ENCODE results near the gene WWC1.
"Not testable (repeated sequence)": the region's sequence is repeated elsewhere in the genome, so short reads cannot be mapped to it uniquely, and the experiment has no call there.

The WWC1 gene

GRCh38 chr5:168307022-168307421 lies 15.6 kb downstream of the WWC1 start:
- H3K27ac ChIP-seq: no peak overlapping the region
- H3K36me3 ChIP-seq (replicated peaks): no peaks in the 10 kb centered on the region
- no peak overlapping the region for H3K4me3 ChIP-seq (ENCODE audit: low read depth, low read length)
- in situ Hi-C loops (cut with HindIII; ENCODE audit: low pct_ligation_motif_present, low sequenced_read_pairs): no loop called here
- TF ChIP-seq, protein P1, sequence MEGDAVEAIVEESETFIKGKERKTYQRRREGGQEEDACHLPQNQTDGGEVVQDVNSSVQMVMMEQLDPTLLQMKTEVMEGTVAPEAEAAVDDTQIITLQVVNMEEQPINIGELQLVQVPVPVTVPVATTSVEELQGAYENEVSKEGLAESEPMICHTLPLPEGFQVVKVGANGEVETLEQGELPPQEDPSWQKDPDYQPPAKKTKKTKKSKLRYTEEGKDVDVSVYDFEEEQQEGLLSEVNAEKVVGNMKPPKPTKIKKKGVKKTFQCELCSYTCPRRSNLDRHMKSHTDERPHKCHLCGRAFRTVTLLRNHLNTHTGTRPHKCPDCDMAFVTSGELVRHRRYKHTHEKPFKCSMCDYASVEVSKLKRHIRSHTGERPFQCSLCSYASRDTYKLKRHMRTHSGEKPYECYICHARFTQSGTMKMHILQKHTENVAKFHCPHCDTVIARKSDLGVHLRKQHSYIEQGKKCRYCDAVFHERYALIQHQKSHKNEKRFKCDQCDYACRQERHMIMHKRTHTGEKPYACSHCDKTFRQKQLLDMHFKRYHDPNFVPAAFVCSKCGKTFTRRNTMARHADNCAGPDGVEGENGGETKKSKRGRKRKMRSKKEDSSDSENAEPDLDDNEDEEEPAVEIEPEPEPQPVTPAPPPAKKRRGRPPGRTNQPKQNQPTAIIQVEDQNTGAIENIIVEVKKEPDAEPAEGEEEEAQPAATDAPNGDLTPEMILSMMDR (IDR thresholded peaks at IDR 0.05; ENCODE audit: low read depth, low read length, missing control alignments): no peak
- H3K27me3 ChIP-seq (replicated peaks): no peaks in the 10 kb centered on the region
- no peak for DNase-seq

DNA sequence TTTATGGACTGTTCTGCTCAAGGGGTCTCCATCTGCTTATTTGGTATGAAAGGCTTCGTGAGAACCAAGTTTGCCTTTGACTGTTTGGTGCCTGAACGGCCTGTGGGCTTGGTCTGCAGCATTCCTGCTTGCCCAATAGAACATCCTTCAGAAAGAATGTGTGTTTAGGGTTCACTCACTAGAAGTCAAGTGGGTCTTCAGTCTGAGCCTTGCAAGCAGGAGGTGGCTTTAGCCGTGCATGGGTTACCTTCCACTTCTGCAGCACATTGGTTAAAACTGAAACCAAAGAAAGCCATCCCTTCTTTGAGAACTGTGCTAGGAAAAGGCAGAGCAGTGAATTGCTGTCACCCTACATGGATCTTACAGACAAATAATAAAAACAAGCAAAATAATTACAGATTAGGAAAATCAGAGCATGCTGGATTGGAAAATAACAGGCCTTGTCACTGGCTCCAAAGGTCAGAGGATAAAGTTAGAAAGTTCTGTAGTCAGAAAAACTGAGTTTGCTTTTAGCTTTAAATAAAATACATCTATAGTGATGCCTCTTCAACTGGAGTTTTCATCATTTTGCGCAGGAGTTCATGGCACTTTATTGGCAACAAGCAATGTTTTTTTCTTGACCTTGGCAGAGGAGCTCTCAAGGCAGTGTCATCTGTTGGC lies 16.6 kb downstream of the WWC1 start:
- Histone ChIP-seq H3K27ac (no peak overlapping the region), H3K4me3 (ENCODE audit: low read depth, low read length) (no peak overlapping the region), H3K36me3 (replicated peaks) (no peaks in the 10 kb centered on the region), H3K27me3 (replicated peaks) (no peaks in the 10 kb centered on the region)
- DNase-seq: no peak
- TF ChIP-seq, protein P1 (IDR thresholded peaks at IDR 0.05; ENCODE audit: low read depth, low read length, missing control alignments): no peak
- in situ Hi-C loops (cut with HindIII; ENCODE audit: low pct_ligation_motif_present, low sequenced_read_pairs): no loop called here

GRCh38 chr5:168308976-168309598 lies 17.6 kb downstream of the WWC1 start:
- TF ChIP-seq, protein P1 (IDR thresholded peaks at IDR 0.05; ENCODE audit: low read depth, low read length, missing control alignments): no peak
- Histone ChIP-seq H3K27me3 (replicated peaks) (no peaks in the 10 kb centered on the region), H3K27ac (no peak overlapping the region), H3K36me3 (replicated peaks) (no peaks in the 10 kb centered on the region), H3K4me3 (ENCODE audit: low read depth, low read length) (no peak overlapping the region)
- in situ Hi-C loops (cut with HindIII; ENCODE audit: low pct_ligation_motif_present, low sequenced_read_pairs): no loop called here
- no peak for DNase-seq

- DNase-seq; H3K36me3 ChIP-seq (replicated peaks); H3K27me3 ChIP-seq (replicated peaks); H3K27ac ChIP-seq; in situ Hi-C loops (cut with HindIII; ENCODE audit: low pct_ligation_motif_present, low sequenced_read_pairs); H3K4me3 ChIP-seq (ENCODE audit: low read depth, low read length): not testable (repeated sequence)
These were observed 19.1 kb downstream of the WWC1 start for GRCh38 chr5:168310541-168310940.

- no peaks in the 10 kb centered on the region for H3K27me3 ChIP-seq (replicated peaks)
- no peak overlapping the region for H3K4me3 ChIP-seq (ENCODE audit: low read depth, low read length)
- TF ChIP-seq, protein P1 (IDR thresholded peaks at IDR 0.05; ENCODE audit: low read depth, low read length, missing control alignments): peak; percentile 34
- in situ Hi-C loops (cut with HindIII; ENCODE audit: low pct_ligation_motif_present, low sequenced_read_pairs): no loop called here
- no peak for DNase-seq
- no peak overlapping the region for H3K27ac ChIP-seq
- H3K36me3 ChIP-seq (replicated peaks): no peaks in the 10 kb centered on the region
These were observed 19.7 kb downstream of the WWC1 start for GRCh38 chr5:168311061-168311566.

DNA sequence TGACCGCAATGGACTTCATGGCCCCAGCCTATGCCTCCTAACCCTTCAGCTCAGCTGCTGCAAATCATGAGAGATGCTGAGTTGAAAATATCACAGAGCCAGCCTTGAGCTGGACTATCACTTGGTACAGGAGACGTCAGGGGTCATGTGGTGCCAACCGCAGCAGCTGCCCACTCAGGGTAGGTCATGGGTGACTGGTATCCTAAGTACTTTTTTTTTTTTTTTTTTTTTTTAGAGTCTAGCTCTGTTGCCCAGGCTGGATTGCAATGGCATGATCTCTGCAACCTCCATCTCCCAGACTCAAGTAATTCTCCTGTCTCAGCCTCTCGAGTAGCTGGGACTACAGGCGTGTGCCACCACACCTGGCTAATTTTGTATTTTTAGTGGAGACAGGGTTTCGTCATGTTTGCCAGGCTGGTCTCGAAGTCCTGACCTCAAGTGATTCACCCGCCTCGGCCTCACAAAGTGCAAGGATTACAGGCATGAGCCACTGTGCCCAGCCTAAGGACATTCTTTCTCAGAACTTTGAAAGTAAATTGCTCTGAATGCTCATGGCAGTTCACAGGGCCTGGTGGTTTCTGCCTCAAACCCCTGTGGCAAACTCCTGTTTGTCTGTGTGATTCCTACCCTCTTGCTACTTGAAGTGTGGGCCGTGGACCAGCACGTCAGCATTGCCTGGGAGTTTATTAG lies 21.3 kb downstream of the WWC1 start:
- TF ChIP-seq, protein P1 (IDR thresholded peaks at IDR 0.05; ENCODE audit: low read depth, low read length, missing control alignments): no peak
- in situ Hi-C loops (cut with HindIII; ENCODE audit: low pct_ligation_motif_present, low sequenced_read_pairs): no loop called here

More for the DNA sequence above, 21.3 kb downstream of the WWC1 start:
- DNase-seq: no peak
- Histone ChIP-seq H3K36me3 (replicated peaks) (no peaks in the 10 kb centered on the region), H3K27ac (no peak overlapping the region), H3K27me3 (replicated peaks) (no peaks in the 10 kb centered on the region), H3K4me3 (ENCODE audit: low read depth, low read length) (no peak overlapping the region)

Measured in brain microvascular endothelial cell (primary cell).